Omental fat pad (tissue), 4 donors: Measurements from ENCODE around the gene HCN2. TPM values are rescaled to one million over a fixed set of nuclear protein-coding genes. Genes with fewer than 3 reads are reported as not detected.

Experiments
- ATAC-seq: fragments of 150-250 bp; one replicate; pipeline ENCODE4 v1.9.1; 2016; ENCODE audit warnings: mild to moderate bottlenecking, moderate library complexity; ENCODE audit not compliant: low FRiP score
- DNase-seq: peaks from one replicate; pipeline ENCODE4 v3.0.0-alpha.2; 2019; ENCODE audit warnings: low spot score
- total RNA-seq, 4 donors: library from RNA; depleted of rRNA; stranded (reverse); fragments of >200 nt; gene quantifications; one replicate each; pipeline ENCODE4 v1.1.0, GENCODE V29; 2016
- TF ChIP-seq, protein P1 (sequence below), 3 donors: fragments of 450-650 bp; IDR thresholded peaks; one replicate each; pipeline ENCODE4 v1.5.1; 2016 to 2017; ENCODE audit warnings: antibody characterized with exemption in 3 of 3, mild to moderate bottlenecking in 3 of 3, moderate library complexity in 2 of 3

Gene HCN2
- total RNA-seq, 4 donors from 2014 or later, result 0.13 to 0.56 TPM; not detected in 2

DNA sequence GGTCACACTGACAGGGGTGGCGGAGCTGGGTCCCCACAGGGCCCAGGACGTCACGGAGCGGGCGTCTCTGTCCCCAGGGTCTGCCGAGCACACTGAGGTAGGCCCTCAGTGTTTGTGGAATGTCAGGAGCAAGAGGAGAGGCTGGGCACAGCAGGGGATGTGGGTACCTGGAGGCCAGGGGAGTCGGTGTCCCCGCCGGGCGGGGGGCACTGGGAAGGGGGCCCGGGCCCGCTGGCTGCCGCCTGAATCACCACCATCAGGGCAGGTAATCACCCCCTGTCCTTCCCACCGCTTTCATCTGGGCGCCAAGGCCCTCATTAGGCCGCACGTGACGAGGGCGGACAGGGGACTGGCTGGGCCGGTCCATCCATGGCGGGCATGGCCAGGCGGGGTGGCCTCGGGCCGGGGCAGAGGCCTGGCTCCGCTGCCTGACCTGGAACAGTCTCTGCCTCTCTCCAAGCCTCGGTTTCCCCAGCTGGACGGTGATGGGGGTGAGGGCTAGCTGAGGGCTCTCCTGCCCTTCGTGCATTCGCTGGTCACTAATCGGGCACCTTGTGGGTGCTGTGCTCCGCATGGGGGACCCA, 51.0 kb downstream of the HCN2 start:
- DNase-seq, result no peak
- ATAC-seq, result no peak
- TF ChIP-seq, protein P1, sequence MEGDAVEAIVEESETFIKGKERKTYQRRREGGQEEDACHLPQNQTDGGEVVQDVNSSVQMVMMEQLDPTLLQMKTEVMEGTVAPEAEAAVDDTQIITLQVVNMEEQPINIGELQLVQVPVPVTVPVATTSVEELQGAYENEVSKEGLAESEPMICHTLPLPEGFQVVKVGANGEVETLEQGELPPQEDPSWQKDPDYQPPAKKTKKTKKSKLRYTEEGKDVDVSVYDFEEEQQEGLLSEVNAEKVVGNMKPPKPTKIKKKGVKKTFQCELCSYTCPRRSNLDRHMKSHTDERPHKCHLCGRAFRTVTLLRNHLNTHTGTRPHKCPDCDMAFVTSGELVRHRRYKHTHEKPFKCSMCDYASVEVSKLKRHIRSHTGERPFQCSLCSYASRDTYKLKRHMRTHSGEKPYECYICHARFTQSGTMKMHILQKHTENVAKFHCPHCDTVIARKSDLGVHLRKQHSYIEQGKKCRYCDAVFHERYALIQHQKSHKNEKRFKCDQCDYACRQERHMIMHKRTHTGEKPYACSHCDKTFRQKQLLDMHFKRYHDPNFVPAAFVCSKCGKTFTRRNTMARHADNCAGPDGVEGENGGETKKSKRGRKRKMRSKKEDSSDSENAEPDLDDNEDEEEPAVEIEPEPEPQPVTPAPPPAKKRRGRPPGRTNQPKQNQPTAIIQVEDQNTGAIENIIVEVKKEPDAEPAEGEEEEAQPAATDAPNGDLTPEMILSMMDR (IDR thresholded peaks at IDR 0.05), result no peak

DNA sequence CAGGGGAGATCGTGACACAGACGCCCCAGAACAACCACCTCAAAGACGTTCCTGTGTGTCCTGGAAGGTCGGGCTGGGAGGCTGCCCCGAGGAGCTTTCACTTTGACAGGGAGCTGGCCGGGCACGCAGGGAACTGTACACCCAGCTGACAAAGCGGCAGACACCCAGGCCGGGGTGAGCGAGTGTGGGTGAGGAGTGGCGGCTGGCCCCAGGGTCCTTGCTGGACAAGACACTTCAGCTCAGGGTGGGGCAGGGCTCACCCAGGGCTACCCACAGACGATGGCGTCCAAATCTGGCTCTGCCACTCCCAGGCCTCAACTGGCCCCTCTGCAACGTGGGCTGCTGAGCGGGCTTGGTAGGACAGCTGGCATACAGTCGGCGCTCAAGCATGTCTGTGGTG, 52.0 kb downstream of the HCN2 start:
- DNase-seq (no peak), ATAC-seq (no peak)
- TF ChIP-seq, protein P1 (IDR thresholded peaks at IDR 0.05), result no peak

DNA sequence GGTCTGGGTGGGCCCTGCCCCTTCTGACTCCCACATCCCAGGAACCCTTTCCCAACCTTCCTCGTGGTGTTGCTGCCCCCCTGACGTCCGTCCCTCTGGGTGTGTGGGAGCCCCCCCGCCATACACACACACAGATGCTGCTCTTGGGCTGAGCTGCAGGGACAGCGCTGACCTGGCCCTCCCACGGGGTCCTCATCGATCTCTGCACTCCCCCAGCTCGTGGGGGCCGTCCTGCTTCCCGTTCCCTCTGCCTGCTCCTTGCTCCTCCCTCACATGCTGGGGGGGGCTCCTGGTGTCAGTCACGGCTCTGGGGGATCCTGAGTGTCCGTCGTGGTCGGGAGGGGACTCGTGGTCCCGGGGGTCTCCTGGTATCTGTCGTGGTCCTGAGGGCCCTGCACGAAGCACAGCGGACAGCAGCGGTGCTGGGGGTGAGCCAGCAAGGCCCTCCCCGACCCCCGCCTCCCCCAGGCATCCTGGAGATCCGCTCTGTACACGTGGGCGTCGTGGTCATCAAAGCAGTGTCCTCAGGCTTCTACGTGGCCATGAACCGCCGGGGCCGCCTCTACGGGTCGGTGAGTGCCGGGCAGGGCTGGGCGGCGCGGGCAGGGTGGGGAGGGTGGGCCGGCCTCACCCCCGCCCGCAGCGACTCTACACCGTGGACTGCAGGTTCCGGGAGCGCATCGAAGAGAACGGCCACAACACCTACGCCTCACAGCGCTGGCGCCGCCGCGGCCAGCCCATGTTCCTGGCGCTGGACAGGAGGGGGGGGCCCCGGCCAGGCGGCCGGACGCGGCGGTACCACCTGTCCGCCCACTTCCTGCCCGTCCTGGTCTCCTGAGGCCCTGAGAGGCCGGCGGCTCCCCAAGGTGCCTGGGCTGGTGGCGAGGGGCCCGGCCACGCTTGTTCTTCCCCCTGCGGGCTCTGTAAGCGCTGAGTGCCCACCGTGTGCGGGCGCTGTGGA, 53.4 kb downstream of the HCN2 start:
- TF ChIP-seq, protein P1 (IDR thresholded peaks at IDR 0.05), result no peak
- ATAC-seq, result no peak

DNA sequence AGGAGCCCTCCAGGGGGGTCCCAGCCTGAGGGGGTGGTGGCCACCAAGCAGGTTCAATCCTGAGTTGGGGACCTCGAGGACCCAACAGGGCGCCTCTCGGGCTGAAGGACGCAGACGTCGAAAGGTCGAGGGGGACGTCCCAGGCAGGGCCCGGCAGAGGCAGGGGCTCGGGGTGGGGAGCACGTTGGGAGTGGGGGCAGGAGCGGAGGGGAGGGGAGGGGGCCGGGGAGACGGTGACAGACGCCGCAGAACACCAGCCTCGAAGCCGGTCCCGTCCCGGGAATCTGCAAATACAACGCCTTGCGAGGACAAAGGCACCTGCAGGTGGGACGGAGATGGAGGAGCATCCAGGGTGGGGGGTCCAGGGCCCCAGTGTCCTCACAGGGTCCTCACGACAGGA, 54.1 kb downstream of the HCN2 start:
- ATAC-seq, result no peak
- TF ChIP-seq, protein P1 (IDR thresholded peaks at IDR 0.05), result no peak
- no peak for DNase-seq

More for the DNA sequence above, 53.4 kb downstream of the HCN2 start:
- no peak for DNase-seq

DNA sequence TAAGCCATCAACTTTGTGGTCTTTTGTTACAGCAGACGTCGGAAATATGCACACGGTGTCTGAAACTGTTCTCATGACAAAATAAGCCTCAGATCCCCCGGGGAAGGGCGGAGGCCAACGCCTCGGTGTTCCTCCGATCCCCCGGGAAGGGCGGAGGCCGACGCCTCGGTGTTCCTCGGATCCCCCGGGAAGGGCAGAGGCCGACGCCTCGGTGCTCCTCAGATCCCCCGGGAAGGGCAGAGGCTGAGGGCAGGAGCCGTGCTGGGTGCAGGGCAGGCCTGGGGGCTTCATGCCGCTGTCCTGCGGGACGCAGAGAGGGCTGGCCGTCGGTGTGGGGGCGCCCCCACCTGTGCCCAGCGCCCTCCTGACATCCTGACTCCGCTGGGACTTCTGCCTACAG, 54.7 kb downstream of the HCN2 start:
- no peak for DNase-seq
- TF ChIP-seq, protein P1 (IDR thresholded peaks at IDR 0.05), result no peak
- ATAC-seq, result no peak

DNA sequence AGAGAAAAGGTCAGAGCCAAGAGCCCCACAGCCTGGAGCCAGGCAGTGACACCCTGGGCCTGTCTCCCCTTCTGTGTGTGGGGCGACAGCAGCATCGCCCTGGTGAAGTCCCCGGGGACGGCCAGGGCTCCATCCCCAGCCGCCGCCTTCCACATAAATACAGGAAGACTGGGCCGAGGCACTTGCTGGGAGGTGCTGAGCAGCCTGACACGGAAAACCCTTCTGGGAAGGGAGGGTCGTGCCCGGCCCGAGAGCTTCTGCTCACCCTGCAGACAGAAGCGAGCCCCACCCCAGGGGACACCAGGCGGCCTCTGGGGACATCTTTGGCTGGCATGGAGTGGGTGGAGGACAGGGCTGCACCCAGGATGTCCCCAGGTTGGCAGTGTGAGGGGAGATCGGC, 55.1 kb downstream of the HCN2 start:
- TF ChIP-seq, protein P1 (IDR thresholded peaks at IDR 0.05), result no peak
- ATAC-seq, result no peak

More for the DNA sequence above, 55.1 kb downstream of the HCN2 start:
- DNase-seq, result no peak
